Osteocyte (in vitro differentiated cells): Measurements from ENCODE around the gene NUTM2B. TPM values are rescaled to one million over a fixed set of nuclear protein-coding genes. Genes with fewer than 3 reads are reported as not detected.
"Not testable (repeated sequence)": the region's sequence is repeated elsewhere in the genome, so short reads cannot be mapped to it uniquely, and the experiment has no call there.

ENCODE experiments used
- DNase-seq: peaks from one replicate; pipeline ENCODE4 v3.0.0; 2021; ENCODE audit warnings: mixed read lengths; ENCODE audit not compliant: unreplicated experiment; ENCODE audit errors: extremely low spot score
- H3K27ac Mint-ChIP-seq: one replicate; pipeline ENCODE4 v1.8.0; 2021; ENCODE audit warnings: mild to moderate bottlenecking, mixed read lengths; ENCODE audit not compliant: unreplicated experiment
- H3K27me3 Mint-ChIP-seq: one replicate; pipeline ENCODE4 v1.8.0; 2021; ENCODE audit warnings: mixed read lengths; ENCODE audit not compliant: unreplicated experiment
- H3K36me3 Mint-ChIP-seq: one replicate; pipeline ENCODE4 v1.8.0; 2021; ENCODE audit warnings: mixed read lengths; ENCODE audit not compliant: unreplicated experiment
- H3K4me1 Mint-ChIP-seq: one replicate; pipeline ENCODE4 v1.8.0; 2021; ENCODE audit warnings: mixed read lengths; ENCODE audit not compliant: unreplicated experiment
- H3K4me3 Mint-ChIP-seq: one replicate; pipeline ENCODE4 v1.8.0; 2021; ENCODE audit warnings: mild to moderate bottlenecking, moderate library complexity, mixed read lengths; ENCODE audit not compliant: unreplicated experiment
- H3K9me3 Mint-ChIP-seq: one replicate; pipeline ENCODE4 v1.8.0; 2021; ENCODE audit warnings: mixed read lengths; ENCODE audit not compliant: unreplicated experiment
- total RNA-seq: library from RNA; stranded (reverse); gene quantifications from 2 replicates; pipeline ENCODE4 v1.2.1, GENCODE V29; 2021

The NUTM2B gene
- total RNA-seq, 1 donor from 2014 or later: 1.5 TPM

- H3K36me3 Mint-ChIP-seq, DNase-seq, H3K9me3 Mint-ChIP-seq, H3K27me3 Mint-ChIP-seq, H3K4me1 Mint-ChIP-seq, H3K27ac Mint-ChIP-seq, H3K4me3 Mint-ChIP-seq: not testable (repeated sequence)
These were observed 6.4 kb upstream of the NUTM2B start for GRCh38 chr10:79696596-79696995.

- H3K27ac Mint-ChIP-seq, DNase-seq, H3K4me3 Mint-ChIP-seq, H3K9me3 Mint-ChIP-seq, H3K27me3 Mint-ChIP-seq, H3K36me3 Mint-ChIP-seq, H3K4me1 Mint-ChIP-seq: not testable (repeated sequence)
These were observed 5.9 kb upstream of the NUTM2B start for GRCh38 chr10:79697141-79697540.

- H3K4me1 Mint-ChIP-seq: not testable (repeated sequence)
These were observed 2.6 kb upstream of the NUTM2B start for GRCh38 chr10:79700381-79700944.

GRCh38 chr10:79707017-79707416 lies 4.0 kb downstream of the NUTM2B start:
- not testable (repeated sequence) for H3K27me3 Mint-ChIP-seq, H3K36me3 Mint-ChIP-seq, H3K4me1 Mint-ChIP-seq, DNase-seq, H3K4me3 Mint-ChIP-seq, H3K9me3 Mint-ChIP-seq, H3K27ac Mint-ChIP-seq

More at GRCh38 chr10:79700381-79700944, 2.6 kb upstream of the NUTM2B start:
- not testable (repeated sequence) for H3K4me3 Mint-ChIP-seq, H3K9me3 Mint-ChIP-seq, H3K27ac Mint-ChIP-seq, H3K27me3 Mint-ChIP-seq, H3K36me3 Mint-ChIP-seq, DNase-seq

GRCh38 chr10:79714976-79715375 lies 11.9 kb downstream of the NUTM2B start:
- not testable (repeated sequence) for H3K36me3 Mint-ChIP-seq, H3K9me3 Mint-ChIP-seq, H3K27ac Mint-ChIP-seq, H3K4me1 Mint-ChIP-seq, H3K4me3 Mint-ChIP-seq, DNase-seq, H3K27me3 Mint-ChIP-seq

GRCh38 chr10:79716917-79717579 lies 14.0 kb downstream of the NUTM2B start:
- H3K4me1 Mint-ChIP-seq, H3K27me3 Mint-ChIP-seq, DNase-seq, H3K4me3 Mint-ChIP-seq, H3K27ac Mint-ChIP-seq, H3K36me3 Mint-ChIP-seq, H3K9me3 Mint-ChIP-seq: not testable (repeated sequence)

- not testable (repeated sequence) for DNase-seq, H3K36me3 Mint-ChIP-seq, H3K27ac Mint-ChIP-seq
These were observed 17.0 kb downstream of the NUTM2B start for GRCh38 chr10:79720000-79720399.

GRCh38 chr10:79726620-79727019 lies 23.6 kb downstream of the NUTM2B start:
- not testable (repeated sequence) for H3K9me3 Mint-ChIP-seq, H3K27me3 Mint-ChIP-seq, H3K27ac Mint-ChIP-seq, H3K4me3 Mint-ChIP-seq, H3K36me3 Mint-ChIP-seq, DNase-seq, H3K4me1 Mint-ChIP-seq

More at GRCh38 chr10:79720000-79720399, 17.0 kb downstream of the NUTM2B start:
- not testable (repeated sequence) for H3K4me3 Mint-ChIP-seq, H3K4me1 Mint-ChIP-seq, H3K27me3 Mint-ChIP-seq, H3K9me3 Mint-ChIP-seq

- H3K4me1 Mint-ChIP-seq, H3K27me3 Mint-ChIP-seq, H3K9me3 Mint-ChIP-seq, H3K36me3 Mint-ChIP-seq, H3K27ac Mint-ChIP-seq, DNase-seq, H3K4me3 Mint-ChIP-seq: not testable (repeated sequence)
These were observed 41.8 kb downstream of the NUTM2B start for GRCh38 chr10:79744844-79745243.

GRCh38 chr10:79748510-79748909 lies 45.5 kb downstream of the NUTM2B start:
- H3K27me3 Mint-ChIP-seq, H3K4me1 Mint-ChIP-seq, H3K9me3 Mint-ChIP-seq, H3K4me3 Mint-ChIP-seq, H3K36me3 Mint-ChIP-seq, DNase-seq, H3K27ac Mint-ChIP-seq: not testable (repeated sequence)

GRCh38 chr10:79753601-79754000 lies 50.6 kb downstream of the NUTM2B start:
- not testable (repeated sequence) for H3K4me1 Mint-ChIP-seq, H3K27me3 Mint-ChIP-seq, H3K4me3 Mint-ChIP-seq, H3K27ac Mint-ChIP-seq, H3K36me3 Mint-ChIP-seq, DNase-seq, H3K9me3 Mint-ChIP-seq
